Parietal lobe (tissue), 1 donor: ENCODE measurements around the gene LBX2. TPM values are rescaled to one million over a fixed set of nuclear protein-coding genes. Genes with fewer than 3 reads are reported as not detected.

ENCODE experiments used
- total RNA-seq: library from RNA; depleted of rRNA; stranded (reverse); fragments of >200 nt; gene quantifications from one replicate; pipeline ENCODE4 v1.2.3, GENCODE V29; 2014

LBX2 gene, protein sequence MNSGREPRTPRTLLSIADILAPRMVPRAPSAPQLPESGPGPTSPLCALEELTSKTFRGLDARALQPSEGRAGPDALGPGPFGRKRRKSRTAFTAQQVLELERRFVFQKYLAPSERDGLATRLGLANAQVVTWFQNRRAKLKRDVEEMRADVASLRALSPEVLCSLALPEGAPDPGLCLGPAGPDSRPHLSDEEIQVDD
- not detected for total RNA-seq

DNA sequence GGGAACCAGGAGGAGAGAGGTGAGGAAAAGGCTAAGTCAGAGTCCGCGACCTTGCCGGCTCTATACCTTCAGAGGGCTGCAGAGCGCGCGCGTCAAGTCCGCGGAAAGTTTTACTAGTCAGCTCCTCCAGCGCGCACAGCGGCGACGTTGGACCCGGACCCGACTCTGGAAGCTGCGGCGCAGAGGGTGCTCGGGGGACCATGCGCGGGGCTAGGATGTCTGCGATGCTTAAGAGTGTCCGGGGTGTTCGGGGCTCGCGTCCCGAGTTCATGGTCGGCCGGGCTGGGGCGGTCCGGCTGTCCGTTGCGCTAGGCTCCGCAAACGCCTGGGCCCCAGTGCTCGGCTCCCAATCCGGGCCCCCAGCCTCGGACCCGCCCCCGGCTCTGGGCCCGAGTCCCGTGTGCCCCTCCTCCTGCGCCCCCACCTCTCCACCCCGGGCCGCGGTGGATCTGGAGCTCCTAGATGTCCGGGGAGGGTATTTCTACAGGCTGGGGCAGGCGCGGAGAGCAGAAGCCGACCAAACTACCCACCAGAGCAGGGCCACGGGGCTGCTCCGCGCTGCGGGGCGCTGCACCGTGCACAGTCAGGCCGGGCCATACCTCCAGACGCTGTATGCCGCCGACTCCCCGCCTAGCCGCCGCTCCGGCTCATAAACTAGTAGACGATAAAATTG lies at the start of gene LBX2:
Gene LBX2, minus strand, starts transcription at position 337 of the 673 bp plus-strand sequence. Its CDS starts 66 bp downstream, at position 271.

DNA sequence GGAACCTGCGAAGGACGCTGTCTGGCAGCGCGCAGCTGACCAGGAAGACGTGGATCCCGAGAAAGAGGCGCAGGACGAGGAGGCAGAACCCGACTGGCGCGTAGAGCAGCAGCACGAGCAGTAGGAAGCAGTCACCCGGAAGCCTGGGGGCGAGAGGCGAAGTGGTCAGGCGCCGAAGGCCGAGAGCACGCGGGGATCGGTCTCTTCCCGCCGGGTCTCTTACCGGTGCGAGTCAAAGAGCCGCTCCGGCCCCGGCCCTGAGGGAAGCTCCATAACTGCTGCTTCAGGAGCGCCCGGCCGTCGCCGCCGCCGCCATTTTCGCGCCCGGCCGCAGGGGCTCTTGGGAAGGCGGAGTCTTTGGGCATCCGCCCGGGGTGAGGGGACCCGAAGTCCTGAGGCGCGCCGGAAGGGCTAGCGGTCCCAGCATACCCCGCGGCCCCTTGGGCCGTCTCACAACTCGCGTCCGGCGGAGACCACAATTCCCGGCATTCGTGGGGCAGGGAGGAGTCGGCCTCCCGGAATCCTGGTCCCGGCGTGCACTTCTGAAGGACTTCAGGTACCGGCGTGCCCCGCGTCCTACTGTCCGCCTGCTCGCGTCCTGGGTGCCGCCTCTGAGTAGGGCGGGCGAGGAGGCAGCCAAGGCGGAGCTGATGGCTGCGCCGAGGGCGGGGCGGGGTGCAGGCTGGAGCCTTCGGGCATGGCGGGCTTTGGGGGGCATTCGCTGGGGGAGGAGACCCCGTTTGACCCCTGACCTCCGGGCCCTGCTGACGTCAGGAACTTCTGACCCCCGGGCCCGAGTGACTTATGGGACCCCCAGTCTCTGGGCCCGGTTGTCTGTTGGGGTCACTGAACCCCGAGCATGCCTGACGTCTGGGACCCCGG lies 30.2 kb upstream of the LBX2 start, which contains the start of the genes AUP1 and HTRA2:
Gene AUP1, minus strand, starts transcription at position 350 of the 882 bp plus-strand sequence. Its CDS starts 77 bp downstream, at position 273.
Gene HTRA2, plus strand, starts transcription at position 577 of the 882 bp plus-strand sequence. Its CDS starts 74 bp downstream, at position 651.

DNA sequence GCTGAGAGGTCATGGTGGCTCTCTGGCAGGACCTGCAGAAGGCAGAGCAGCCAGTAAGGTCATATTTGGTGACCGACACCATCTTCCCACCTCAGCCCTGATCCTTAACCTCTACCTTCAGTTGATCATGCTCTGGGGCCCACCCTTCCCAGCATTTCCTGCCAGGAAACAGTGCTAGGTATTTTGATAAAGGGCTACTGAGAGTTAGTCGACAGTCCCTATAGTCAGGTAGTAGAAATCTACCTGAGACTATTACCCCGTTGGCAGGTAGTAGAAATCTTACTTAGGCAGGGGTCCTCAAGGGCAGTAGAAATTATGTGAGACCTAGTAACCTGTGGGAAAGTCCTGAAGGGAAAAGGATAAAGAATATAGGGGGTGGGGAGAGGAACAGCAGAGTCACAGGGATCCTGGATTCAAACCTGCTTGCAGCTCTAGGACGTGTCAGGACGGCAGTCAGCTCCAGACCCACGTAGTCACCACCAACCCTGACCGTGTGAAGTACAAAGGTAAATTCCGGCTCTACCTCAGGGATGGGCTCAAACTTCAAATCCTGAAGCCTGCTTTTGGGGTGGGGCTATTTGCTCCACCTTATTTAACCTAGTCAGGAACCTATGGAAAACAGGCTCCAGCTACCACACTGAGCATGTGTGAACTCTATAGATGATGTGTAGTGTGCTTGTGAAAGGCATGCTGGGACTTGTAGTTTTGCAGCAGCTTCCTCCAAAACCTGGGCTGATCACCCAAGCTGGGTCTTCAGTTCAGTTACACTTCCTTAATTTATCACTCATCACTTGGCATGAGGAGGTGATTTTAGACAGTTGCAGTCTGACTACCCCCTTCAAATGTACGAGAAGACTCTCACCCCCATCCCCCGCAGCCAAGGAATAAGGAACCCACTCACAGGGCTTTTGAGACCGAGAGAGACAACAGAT lies 26.6 kb upstream of the LBX2 start, which contains the start of gene DQX1:
Gene DQX1, minus strand, starts transcription at position 515 of the 932 bp plus-strand sequence. Its CDS starts 502 bp downstream, at position 13.

DNA sequence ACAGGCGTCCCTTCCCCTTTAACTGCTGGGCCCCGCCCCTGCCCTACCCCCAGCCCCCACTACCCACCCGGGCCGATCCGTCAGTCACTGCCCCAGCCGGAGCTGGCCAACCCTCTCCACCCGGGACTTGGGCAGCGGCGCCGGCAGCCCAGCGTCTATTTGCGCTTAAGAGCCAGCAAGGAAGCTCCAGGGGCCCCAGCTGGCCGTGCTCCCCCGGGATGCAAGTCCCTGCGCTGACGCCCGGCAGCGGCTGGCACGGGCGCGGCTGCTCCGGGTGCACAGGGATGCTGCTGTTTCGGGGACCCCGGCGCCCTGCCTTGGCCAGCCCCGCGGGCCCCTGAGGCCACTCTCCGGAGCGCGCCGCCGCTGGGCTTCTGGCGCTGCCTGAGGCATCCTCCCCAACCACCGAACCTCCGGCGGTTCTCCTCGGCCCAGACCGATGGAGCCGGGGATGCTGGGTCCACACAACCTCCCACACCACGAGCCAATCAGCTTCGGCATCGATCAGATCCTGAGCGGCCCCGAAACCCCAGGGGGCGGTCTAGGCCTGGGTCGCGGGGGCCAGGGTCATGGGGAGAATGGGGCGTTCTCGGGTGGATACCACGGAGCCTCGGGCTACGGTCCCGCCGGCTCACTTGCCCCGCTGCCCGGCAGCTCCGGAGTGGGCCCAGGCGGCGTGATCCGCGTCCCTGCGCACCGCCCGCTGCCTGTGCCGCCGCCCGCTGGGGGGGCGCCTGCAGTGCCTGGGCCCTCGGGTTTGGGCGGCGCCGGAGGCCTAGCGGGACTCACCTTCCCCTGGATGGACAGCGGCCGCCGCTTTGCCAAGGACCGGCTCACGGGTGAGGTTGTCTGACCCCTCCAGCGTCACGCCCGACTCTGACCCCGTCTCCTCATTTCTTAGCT lies 15.2 kb upstream of the LBX2 start, which contains the start of gene TLX2:
Gene TLX2, plus strand, starts transcription at position 83 of the 903 bp plus-strand sequence. Its CDS starts 357 bp downstream, at position 440.

DNA sequence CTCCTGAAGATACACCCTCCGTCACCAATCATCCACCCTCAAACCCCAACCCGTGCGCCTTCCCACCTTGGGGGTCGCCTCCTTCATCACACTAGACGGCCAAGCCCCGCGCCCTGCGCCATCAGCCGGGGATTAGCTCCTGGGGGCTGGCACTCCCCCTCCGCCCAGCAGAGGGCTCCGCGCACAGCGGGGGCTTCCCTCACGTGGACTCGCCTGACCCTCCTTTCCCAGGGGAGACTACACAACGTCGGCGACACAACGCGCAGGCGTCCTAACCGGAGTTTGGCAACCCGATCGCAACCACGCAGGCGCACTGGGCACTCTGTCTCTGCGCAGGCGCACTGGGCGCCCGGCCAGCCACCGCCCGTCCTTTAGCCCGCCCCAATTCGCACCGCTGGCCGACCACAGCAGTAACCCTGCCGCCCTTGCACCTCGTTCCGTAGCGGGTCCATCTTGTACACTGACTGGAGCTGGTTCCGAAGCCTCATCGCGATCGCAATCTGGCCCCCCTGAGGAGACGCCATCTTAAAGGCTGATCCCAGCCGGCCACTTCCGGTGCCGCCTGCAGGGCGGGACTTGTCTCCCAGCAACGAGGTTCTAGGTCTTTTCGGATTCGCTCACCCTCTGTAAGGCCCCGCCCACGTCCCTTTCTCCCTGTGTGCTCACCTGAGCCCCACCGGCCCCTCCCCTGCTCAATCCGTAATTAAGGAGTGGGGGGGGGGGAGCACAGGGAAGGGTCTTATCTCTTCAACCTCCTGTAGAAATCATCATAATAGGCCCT lies 7.9 kb upstream of the LBX2 start, which contains the start of gene PCGF1:
Gene PCGF1, minus strand, starts transcription at position 551 of the 781 bp plus-strand sequence. Its CDS starts 27 bp downstream, at position 524.

DNA sequence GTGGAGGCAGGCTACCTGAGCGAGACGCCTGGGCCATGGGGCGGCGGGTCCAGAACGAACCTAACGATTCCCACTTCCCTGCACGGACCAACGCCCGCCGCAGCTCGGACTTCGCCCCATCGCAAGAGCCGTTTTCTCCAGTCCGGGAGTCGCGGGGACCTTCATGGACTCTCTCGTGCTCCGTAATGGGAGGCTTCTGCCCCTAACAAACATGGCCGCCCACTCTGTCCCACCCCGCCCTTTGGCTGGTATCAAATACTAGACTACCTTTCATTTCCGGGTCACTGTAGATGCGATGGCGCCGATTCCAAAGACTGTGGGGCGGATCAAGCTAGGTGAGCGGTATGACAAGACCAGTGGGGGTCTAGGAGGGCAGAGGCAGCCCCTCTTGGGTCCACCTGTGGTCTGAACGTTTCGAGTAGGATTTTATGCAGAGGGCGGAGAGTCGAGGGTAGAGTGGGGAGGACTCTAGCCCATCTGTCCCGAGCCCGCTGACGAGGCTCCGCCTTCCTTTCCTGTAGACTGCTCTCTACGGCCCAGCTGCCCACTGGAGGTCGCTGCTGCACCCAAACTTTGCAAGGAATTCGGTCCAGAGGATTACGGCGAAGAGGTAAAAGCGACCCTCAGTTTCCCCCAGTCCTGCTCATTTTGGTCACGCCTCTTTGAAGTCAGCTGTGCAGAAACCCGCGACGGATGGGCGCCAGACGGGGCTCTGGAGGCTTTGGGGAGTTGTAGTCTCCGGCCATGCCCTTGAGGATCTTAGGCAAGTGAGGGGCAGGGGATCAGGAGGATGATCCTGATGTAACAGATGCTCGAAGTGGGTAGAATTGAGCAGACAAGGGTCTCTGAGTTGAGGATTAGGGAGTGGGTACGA lies 16.4 kb downstream of the LBX2 start, which contains the start of the genes CCDC142 and TTC31:
Gene CCDC142, minus strand, starts transcription at position 198 of the 874 bp plus-strand sequence. Its CDS starts 161 bp downstream, at position 37.
Gene TTC31, plus strand, starts transcription at position 281 of the 874 bp plus-strand sequence. Its CDS starts 15 bp downstream, at position 296.

DNA sequence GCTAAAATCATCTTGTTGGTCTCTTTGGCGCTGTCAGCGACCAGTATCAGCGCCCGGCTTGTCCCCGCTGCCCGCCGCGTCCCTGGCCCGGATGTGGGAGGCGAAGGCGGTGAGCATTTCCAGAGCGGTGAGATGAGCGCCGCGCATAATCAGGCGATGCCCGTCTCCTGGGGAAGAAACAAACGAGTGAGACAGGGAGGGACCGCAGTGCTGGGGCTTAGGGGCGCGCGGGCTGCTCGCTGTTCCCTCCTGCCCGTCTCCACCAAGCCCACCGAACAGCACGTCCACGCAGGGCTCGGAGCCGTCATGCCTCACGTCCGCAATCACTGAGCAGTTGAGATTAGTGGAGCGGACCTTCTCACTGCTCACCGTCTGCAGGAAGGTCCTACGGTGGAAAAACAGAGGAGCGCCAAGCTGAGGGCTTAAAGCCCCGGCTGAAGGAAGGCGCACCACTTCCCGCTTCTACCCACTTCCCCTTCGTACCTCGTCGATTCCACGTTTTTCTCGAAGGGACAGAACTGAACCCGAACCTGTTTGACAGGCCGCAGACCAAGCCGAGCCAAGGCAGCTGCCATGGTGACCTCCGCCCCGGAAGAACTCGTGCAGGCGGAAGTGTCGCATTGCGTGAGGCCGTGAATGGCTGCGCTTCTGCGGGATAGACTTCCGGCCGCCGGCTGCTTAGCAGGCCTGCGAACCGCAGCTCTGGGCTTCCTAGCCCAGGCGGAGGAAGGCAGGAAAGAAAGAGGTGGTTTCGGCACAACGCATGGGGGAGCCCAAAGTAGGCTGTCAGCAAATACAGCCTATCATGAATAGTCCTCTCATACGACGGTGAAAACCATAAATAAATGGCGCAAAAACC lies 27.1 kb downstream of the LBX2 start, which contains the start of gene MRPL53:
Gene MRPL53, minus strand, starts transcription at position 595 of the 859 bp plus-strand sequence. Its CDS starts 20 bp downstream, at position 575.

DNA sequence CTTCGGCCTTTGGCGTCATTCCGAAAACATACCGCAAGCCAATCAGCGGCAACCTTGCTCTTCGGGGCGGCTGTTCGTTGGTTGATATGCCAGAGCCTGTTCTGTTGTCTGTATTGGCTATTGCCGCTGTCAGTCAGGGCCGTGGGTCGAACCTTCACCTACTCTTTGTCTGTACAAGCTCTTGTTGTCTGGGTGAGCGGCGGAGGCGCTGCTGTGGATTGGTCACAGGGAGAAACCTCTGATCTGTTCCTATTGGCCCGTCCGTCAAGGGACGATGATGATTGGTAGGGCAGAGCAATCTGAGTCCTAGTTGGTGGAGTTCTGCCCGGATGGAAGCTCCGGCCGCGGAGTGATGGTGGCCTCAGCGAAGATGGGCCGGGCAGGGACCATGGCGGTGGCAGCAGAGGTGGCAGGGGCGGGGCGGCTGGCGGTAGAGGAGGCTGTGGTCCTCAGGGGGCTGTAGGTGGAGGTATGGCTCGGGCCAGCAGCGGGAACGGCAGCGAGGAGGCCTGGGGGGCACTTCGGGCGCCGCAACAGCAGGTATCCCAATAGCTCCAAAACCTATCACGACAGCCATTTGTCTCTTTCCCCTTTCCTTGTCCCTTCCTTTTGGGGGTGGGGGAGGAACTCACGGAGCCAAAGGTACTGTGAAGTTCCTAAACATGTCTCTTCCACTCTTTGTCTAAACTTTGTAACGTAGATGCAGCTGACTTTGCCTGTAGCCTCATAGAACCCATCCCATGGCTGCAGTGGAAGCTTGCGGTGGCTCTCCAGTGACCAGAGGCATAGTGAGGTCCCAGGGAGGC lies 41.1 kb downstream of the LBX2 start, which contains the start of gene WBP1:
Gene WBP1, plus strand, starts transcription at position 307 of the 806 bp plus-strand sequence. Its CDS starts 165 bp downstream, at position 472.

DNA sequence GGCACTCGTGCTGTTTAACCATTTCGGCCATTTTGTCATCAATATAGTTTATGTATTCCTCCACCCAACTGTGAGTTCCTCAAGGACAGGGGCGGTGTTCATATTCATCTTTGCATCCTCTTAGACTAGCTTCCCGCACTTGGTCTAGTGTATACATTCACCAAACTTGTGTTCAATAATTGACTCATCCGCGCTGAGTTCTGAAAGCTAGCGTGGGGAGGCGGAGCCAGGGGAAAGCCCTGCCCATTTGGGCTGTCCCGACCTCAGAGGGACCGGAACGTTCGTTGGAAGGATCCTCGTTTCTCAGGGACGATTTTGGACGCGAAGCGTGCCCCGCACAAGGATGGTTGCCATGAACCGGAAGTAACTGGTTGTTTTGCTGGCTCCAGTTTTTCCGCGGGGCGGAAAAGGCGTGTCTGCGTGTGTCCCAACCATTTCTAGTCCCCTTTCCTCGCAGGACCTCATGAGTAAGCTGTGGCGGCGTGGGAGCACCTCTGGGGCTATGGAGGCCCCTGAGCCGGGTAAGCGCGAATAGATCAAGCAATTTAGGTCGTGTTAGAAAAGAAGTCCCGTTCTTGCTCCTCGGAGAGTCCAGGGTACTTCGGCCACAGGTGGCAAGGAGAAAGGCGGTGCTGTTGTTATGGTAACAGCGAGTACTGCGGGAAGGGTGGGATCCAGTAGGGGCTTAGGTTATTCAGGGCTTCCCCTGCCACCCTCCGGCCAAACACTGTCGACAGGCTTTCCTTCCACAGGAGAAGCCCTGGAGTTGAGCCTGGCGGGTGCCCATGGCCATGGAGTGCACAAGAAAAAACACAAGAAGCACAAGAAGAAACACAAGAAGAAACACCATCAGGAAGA lies 44.5 kb downstream of the LBX2 start, which contains the start of gene INO80B:
Gene INO80B, plus strand, starts transcription at position 434 of the 858 bp plus-strand sequence. Its CDS starts 30 bp downstream, at position 464.

Other genes starting within 250 kb of the LBX2 start
- 13.8 TPM for gene SLC4A5, start 156.2 kb downstream of the LBX2 start, total RNA-seq
- 142 TPM for gene DCTN1, start 119.3 kb downstream of the LBX2 start, total RNA-seq
- 1.6 TPM for gene C2orf81, start 78.0 kb downstream of the LBX2 start, total RNA-seq
- 38.2 TPM for gene WDR54, start 77.9 kb downstream of the LBX2 start, total RNA-seq
- 5.0 TPM for gene RTKN, start 57.7 kb downstream of the LBX2 start, total RNA-seq
- 14.4 TPM for gene INO80B, start 44.5 kb downstream of the LBX2 start, total RNA-seq
- 25.7 TPM for gene WBP1, start 41.2 kb downstream of the LBX2 start, total RNA-seq
- gene MOGS, start 34.2 kb downstream of the LBX2 start, total RNA-seq: 26.9 TPM
- gene MRPL53, start 26.9 kb downstream of the LBX2 start, total RNA-seq: 17.8 TPM
- gene CCDC142, start 16.6 kb downstream of the LBX2 start, total RNA-seq: 76.4 TPM
- gene TTC31, start 16.5 kb downstream of the LBX2 start, total RNA-seq: 23.8 TPM
- 6.6 TPM for gene PCGF1, start 8.1 kb upstream of the LBX2 start, total RNA-seq
- gene TLX2, start 14.8 kb upstream of the LBX2 start, total RNA-seq: not detected
- not detected for gene DQX1, start 26.6 kb upstream of the LBX2 start, total RNA-seq
- gene AUP1, start 30.1 kb upstream of the LBX2 start, total RNA-seq: 51.3 TPM
- gene HTRA2, start 30.3 kb upstream of the LBX2 start, total RNA-seq: 53.2 TPM
- gene LOXL3, start 54.3 kb upstream of the LBX2 start, total RNA-seq: 19.4 TPM
- gene DOK1, start 55.1 kb upstream of the LBX2 start, total RNA-seq: 3.8 TPM
- not detected for gene M1AP, start 148.7 kb upstream of the LBX2 start, total RNA-seq
- 20.7 TPM for gene SEMA4F, start 154.6 kb upstream of the LBX2 start, total RNA-seq